WERI-Rb-1 (cell line): ENCODE data around the gene ASCC1.
A peak's percentile ranks its signal among the peaks of the same experiment; 100 is the strongest.

ENCODE experiments used
- DNase-seq: peaks from one replicate; pipeline ENCODE4 v3.0.0-alpha.2; 2020
- H3K27ac ChIP-seq: fragments of 250-450 bp; sonication (Bioruptor Pico); 2 replicates; pipeline ENCODE4 v1.5.1; 2020; ENCODE audit warnings: mild to moderate bottlenecking, moderate library complexity
- H3K27me3 ChIP-seq: fragments of 250-450 bp; sonication (Bioruptor Pico); 2 replicates; pipeline ENCODE4 v1.5.1; 2021; ENCODE audit warnings: mild to moderate bottlenecking, low read depth, moderate library complexity; ENCODE audit not compliant: insufficient read depth, severe bottlenecking
- H3K36me3 ChIP-seq: fragments of 250-450 bp; sonication (Bioruptor Pico); 2 replicates; pipeline ENCODE4 v1.5.1; 2020; ENCODE audit warnings: mild to moderate bottlenecking, moderate library complexity
- H3K4me3 ChIP-seq: 2 replicates; pipeline ENCODE4 v1.5.1; 2011; ENCODE audit warnings: low read depth, mild to moderate bottlenecking, control low read depth, low read length
- H3K9me3 ChIP-seq: fragments of 250-450 bp; sonication (Bioruptor Pico); 2 replicates; pipeline ENCODE4 v1.5.1; 2021; ENCODE audit warnings: mild to moderate bottlenecking, moderate library complexity; ENCODE audit not compliant: severe bottlenecking
- TF ChIP-seq, protein P1 (sequence below): IDR thresholded peaks from 2 replicates; pipeline ENCODE4 v1.5.1; 2011; ENCODE audit warnings: low read depth, mild to moderate bottlenecking, control low read depth, inconsistent platforms, low read length

Gene ASCC1

GRCh38 chr10:72260976-72261783 is 45.1 kb upstream of the ASCC1 start:
- Histone ChIP-seq H3K36me3 (no peaks in the 10 kb centered on the region), H3K9me3 (peaks cover 2% of the 10 kb centered on the region), H3K27ac (peak overlapping the region; percentile 84), H3K4me3 (peak overlapping the region; percentile 49), H3K27me3 (no peaks in the 10 kb centered on the region)
- TF ChIP-seq, protein P1, sequence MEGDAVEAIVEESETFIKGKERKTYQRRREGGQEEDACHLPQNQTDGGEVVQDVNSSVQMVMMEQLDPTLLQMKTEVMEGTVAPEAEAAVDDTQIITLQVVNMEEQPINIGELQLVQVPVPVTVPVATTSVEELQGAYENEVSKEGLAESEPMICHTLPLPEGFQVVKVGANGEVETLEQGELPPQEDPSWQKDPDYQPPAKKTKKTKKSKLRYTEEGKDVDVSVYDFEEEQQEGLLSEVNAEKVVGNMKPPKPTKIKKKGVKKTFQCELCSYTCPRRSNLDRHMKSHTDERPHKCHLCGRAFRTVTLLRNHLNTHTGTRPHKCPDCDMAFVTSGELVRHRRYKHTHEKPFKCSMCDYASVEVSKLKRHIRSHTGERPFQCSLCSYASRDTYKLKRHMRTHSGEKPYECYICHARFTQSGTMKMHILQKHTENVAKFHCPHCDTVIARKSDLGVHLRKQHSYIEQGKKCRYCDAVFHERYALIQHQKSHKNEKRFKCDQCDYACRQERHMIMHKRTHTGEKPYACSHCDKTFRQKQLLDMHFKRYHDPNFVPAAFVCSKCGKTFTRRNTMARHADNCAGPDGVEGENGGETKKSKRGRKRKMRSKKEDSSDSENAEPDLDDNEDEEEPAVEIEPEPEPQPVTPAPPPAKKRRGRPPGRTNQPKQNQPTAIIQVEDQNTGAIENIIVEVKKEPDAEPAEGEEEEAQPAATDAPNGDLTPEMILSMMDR: 0 out of 2 replicates have a peak, but pooled peaks have one; percentile 22
- DNase-seq: peak; percentile 87

DNA sequence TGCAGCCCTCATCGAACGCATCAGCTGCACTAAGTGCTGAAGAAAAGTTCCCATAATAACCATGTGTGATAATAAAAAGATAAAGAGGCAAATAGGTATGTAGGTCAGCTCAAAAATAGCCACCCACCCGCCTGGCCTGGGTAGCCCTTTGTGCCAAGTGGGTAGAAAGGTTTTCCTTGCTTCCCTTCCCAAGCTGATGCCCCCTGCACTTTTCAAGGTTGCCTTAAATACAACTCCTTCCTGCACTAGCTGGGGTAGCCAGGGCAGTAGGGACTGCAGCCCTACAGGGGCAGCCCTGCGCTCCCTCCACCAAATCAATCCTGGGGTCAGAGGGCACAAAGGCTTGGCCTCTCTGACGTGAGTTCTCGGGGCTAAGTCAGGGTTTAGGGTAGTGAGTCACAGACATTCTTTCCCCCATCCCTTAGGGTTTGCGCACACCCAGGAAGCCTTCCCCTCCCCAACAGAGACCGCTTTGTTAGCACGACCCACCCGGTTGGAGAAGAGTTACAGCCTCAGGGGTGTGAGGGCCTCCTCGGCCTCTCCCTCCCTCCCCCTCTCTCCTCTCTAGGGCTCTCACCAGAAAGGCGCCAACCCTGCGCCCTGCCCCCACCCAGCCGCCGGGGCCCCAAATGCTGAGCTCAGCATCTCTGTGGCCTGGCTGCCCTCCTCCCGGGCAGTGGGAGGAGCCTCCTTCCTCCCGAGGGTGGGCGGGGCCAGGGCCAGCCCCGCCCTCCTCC is 44.3 kb upstream of the ASCC1 start:
- peak overlapping the region; percentile 84 for H3K27ac ChIP-seq
- H3K36me3 ChIP-seq: no peaks in the 10 kb centered on the region
- no peaks in the 10 kb centered on the region for H3K27me3 ChIP-seq
- peak overlapping the region; percentile 49 for H3K4me3 ChIP-seq
- TF ChIP-seq, protein P1: no peak
- peaks cover 2% of the 10 kb centered on the region for H3K9me3 ChIP-seq
- DNase-seq: no peak

DNA sequence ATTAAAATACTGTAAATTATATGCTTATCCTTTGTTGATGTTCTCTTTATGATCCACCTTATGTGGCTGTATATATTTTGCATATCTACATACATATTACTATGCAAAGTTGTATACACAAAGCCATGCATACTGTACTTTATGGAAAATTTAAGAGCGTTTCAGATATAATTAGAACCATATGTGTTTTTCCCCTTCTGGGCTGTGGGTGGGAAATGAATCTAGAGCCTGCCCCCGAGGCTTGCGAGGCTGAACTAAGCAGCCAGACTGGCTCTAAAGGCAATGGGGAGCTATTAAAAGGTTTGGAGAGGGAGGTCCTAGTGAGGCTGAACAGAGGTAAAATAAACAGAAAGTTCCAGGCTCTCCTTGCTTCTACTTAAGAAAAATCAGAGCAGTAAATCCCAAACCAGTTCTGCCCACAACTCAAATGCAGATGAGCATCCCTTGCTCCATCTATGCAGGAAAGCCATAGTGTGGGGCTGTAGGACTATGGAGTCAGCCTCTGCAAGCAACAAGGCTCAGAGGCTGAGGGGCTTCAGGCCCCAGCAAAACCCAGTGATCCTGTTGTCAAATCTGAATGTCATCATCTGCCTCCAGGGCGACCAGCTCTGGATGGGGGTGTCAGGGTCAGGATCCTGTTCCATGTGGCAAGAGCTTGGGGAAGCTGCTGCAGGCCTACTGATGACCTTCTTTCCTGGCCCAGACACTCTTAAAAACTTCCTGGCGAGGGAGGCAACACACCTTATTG is 43.6 kb upstream of the ASCC1 start:
- TF ChIP-seq, protein P1: no peak
- no peaks in the 10 kb centered on the region for H3K36me3 ChIP-seq
- no peak for DNase-seq

GRCh38 chr10:72258617-72259016 is 42.5 kb upstream of the ASCC1 start:
- no peak for DNase-seq

More for the DNA sequence above, 43.6 kb upstream of the ASCC1 start:
- no peaks in the 10 kb centered on the region for H3K27me3 ChIP-seq
- H3K9me3 ChIP-seq: peaks cover 2% of the 10 kb centered on the region
- peak overlapping the region; percentile 84 for H3K27ac ChIP-seq
- H3K4me3 ChIP-seq: no peak overlapping the region

DNA sequence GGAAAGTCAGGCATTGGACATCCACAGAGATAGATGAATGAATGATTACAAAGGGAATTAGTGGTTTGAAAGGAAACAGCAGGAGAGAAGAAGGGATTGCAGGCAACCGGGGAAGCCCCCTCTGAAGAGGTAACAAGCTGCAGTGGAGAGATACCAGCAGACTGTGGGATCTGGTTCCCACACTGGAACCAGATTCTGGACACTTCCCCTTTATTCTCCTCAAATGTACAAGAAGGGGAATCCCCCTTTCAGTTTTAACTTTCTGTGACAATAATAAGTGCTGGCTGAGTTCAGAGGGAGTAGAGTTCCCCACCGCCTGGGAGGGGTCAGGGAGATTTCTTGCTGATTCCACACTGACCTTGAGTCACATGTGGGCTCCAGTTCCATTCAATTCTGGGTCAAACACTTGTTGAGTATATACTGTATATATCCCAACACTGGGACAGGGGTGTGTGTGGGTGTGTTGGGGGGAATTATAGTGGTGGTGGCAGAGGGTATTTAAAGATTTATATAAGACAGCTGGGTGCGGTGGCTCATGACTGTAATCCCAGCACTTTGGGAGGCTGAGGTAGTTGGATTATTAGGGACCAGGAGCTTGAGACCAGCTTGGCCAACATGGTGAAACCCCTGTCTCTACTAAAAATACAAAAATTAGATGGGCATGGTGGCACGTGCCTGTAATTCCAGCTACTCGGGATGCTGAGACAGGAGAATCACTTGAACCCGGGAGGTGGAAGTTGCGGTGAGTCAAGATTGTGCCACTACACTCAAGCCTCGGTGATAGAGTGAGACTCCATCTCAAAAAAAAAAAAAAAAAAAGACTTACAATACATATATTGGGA is 41.2 kb upstream of the ASCC1 start:
- Histone ChIP-seq H3K9me3 (no peaks in the 10 kb centered on the region), H3K27me3 (no peaks in the 10 kb centered on the region), H3K36me3 (no peaks in the 10 kb centered on the region), H3K4me3 (no peak overlapping the region), H3K27ac (no peak overlapping the region)
- TF ChIP-seq, protein P1: no peak
- no peak for DNase-seq

More at GRCh38 chr10:72258617-72259016, 42.5 kb upstream of the ASCC1 start:
- no peak overlapping the region for H3K4me3 ChIP-seq
- no peak overlapping the region for H3K27ac ChIP-seq
- TF ChIP-seq, protein P1: no peak
- H3K27me3 ChIP-seq: no peaks in the 10 kb centered on the region
- H3K9me3 ChIP-seq: peaks cover 2% of the 10 kb centered on the region
- no peaks in the 10 kb centered on the region for H3K36me3 ChIP-seq
